ENCODE data around the gene CASP8AP2.

- TF ChIP-seq, protein P1, sequence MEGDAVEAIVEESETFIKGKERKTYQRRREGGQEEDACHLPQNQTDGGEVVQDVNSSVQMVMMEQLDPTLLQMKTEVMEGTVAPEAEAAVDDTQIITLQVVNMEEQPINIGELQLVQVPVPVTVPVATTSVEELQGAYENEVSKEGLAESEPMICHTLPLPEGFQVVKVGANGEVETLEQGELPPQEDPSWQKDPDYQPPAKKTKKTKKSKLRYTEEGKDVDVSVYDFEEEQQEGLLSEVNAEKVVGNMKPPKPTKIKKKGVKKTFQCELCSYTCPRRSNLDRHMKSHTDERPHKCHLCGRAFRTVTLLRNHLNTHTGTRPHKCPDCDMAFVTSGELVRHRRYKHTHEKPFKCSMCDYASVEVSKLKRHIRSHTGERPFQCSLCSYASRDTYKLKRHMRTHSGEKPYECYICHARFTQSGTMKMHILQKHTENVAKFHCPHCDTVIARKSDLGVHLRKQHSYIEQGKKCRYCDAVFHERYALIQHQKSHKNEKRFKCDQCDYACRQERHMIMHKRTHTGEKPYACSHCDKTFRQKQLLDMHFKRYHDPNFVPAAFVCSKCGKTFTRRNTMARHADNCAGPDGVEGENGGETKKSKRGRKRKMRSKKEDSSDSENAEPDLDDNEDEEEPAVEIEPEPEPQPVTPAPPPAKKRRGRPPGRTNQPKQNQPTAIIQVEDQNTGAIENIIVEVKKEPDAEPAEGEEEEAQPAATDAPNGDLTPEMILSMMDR (IDR thresholded peaks at IDR 0.05): no peak
- TF ChIP-seq MAX (IDR thresholded peaks at IDR 0.05) (no peak), CHD2 (IDR thresholded peaks at IDR 0.05; ENCODE audit: low read length, partially characterized antibody) (no peak), POLR2A (IDR thresholded peaks at IDR 0.05; ENCODE audit: low read length) (no peak), REST (IDR thresholded peaks at IDR 0.05) (no peak), ZC3H11A (IDR thresholded peaks at IDR 0.05) (no peak), KDM5A (IDR thresholded peaks at IDR 0.05) (no peak)
- TF ChIP-seq, protein P2, sequence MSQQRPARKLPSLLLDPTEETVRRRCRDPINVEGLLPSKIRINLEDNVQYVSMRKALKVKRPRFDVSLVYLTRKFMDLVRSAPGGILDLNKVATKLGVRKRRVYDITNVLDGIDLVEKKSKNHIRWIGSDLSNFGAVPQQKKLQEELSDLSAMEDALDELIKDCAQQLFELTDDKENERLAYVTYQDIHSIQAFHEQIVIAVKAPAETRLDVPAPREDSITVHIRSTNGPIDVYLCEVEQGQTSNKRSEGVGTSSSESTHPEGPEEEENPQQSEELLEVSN (IDR thresholded peaks at IDR 0.05; ENCODE audit: borderline replicate concordance, low read depth): no peak
These were observed 10.9 kb downstream of the CASP8AP2 start for GRCh38 chr6:89840538-89840937.
